ENCODE results near the gene PGA5.

The PGA5 gene

DNA sequence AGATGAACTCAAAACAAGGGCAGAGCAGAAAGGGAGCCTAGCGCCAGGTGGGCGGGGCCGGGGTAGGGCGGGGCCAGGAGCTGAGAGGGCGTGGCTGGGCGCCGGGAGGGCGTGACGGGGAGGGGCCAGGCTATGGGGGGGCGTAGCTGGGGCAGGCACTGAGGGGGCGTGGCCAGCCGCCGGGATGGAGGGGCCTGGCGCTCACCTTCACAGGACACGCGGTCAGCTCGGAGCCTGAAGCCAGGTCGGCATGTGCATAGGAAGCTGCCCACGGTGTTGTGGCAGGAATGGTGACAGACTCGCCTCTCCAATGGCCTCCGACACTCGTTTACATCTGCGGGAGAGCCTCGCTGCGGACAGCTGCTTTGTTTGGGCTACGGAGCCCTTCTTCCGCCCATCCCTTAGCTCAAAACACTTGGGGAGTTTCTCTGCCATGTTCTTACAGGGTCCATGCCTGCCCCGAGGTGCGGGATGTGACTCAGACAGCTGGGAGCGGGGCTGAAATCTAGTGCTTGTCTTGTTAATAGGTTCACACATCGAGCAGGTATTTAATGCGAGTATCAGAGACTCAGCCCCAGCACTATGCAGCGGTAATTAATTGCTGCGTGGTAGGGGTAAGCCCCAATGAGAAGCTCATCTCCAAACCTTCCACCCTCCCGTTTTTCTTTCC lies 40.7 kb downstream of the PGA5 start:
- TF ChIP-seq POLR2AphosphoS5 (IDR thresholded peaks at IDR 0.05; ENCODE audit: low read depth) (no peak), SPI1 (IDR thresholded peaks at IDR 0.05; ENCODE audit: borderline replicate concordance, low read depth) (no peak), GABPA (IDR thresholded peaks at IDR 0.05; ENCODE audit: low read depth) (no peak)
- TF ChIP-seq, protein P1, sequence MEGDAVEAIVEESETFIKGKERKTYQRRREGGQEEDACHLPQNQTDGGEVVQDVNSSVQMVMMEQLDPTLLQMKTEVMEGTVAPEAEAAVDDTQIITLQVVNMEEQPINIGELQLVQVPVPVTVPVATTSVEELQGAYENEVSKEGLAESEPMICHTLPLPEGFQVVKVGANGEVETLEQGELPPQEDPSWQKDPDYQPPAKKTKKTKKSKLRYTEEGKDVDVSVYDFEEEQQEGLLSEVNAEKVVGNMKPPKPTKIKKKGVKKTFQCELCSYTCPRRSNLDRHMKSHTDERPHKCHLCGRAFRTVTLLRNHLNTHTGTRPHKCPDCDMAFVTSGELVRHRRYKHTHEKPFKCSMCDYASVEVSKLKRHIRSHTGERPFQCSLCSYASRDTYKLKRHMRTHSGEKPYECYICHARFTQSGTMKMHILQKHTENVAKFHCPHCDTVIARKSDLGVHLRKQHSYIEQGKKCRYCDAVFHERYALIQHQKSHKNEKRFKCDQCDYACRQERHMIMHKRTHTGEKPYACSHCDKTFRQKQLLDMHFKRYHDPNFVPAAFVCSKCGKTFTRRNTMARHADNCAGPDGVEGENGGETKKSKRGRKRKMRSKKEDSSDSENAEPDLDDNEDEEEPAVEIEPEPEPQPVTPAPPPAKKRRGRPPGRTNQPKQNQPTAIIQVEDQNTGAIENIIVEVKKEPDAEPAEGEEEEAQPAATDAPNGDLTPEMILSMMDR (IDR thresholded peaks at IDR 0.05; ENCODE audit: insufficient read depth, low read length), result no peak
- TF ChIP-seq, protein P2, sequence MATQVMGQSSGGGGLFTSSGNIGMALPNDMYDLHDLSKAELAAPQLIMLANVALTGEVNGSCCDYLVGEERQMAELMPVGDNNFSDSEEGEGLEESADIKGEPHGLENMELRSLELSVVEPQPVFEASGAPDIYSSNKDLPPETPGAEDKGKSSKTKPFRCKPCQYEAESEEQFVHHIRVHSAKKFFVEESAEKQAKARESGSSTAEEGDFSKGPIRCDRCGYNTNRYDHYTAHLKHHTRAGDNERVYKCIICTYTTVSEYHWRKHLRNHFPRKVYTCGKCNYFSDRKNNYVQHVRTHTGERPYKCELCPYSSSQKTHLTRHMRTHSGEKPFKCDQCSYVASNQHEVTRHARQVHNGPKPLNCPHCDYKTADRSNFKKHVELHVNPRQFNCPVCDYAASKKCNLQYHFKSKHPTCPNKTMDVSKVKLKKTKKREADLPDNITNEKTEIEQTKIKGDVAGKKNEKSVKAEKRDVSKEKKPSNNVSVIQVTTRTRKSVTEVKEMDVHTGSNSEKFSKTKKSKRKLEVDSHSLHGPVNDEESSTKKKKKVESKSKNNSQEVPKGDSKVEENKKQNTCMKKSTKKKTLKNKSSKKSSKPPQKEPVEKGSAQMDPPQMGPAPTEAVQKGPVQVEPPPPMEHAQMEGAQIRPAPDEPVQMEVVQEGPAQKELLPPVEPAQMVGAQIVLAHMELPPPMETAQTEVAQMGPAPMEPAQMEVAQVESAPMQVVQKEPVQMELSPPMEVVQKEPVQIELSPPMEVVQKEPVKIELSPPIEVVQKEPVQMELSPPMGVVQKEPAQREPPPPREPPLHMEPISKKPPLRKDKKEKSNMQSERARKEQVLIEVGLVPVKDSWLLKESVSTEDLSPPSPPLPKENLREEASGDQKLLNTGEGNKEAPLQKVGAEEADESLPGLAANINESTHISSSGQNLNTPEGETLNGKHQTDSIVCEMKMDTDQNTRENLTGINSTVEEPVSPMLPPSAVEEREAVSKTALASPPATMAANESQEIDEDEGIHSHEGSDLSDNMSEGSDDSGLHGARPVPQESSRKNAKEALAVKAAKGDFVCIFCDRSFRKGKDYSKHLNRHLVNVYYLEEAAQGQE (IDR thresholded peaks at IDR 0.05; ENCODE audit: insufficient replicate concordance, low read depth), result no peak
- Histone ChIP-seq H3K27me3 (ENCODE audit: insufficient read depth, poor library complexity, severe bottlenecking) (no peaks in the 10 kb centered on the region), H3K4me3 (replicated peaks; ENCODE audit: insufficient read depth, low read length) (no peak overlapping the region), H3K27ac (replicated peaks) (no peak overlapping the region)
- no peak for DNase-seq (ENCODE audit: low read depth in 1 of 2, low spot score in 1 of 2)

DNA sequence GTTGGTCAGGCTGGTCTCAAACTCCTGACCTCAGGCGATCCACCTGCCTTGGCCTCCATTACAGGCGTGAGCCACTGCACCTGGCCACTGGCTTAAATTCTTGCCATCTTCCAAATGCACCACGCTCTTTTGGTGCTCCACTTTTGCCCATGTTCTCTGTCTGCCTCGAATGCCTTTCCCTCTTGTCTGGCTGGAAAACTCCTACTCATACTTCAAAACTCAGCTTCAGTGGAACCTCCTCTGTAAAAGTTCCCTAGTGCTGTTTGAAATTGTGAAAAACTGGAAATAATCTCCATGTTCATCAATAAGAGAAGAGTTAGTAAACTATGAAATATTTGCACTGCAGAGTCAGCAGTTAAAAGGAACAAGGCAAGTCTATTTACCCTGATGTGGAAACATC lies 42.6 kb downstream of the PGA5 start:
- DNase-seq (ENCODE audit: low read depth in 1 of 2, low spot score in 1 of 2), result no peak
- Histone ChIP-seq H3K27ac (replicated peaks) (no peak overlapping the region), H3K27me3 (ENCODE audit: insufficient read depth, poor library complexity, severe bottlenecking) (no peaks in the 10 kb centered on the region), H3K4me3 (replicated peaks; ENCODE audit: insufficient read depth, low read length) (no peak overlapping the region)
- TF ChIP-seq POLR2AphosphoS5 (IDR thresholded peaks at IDR 0.05; ENCODE audit: low read depth) (no peak), SPI1 (IDR thresholded peaks at IDR 0.05; ENCODE audit: borderline replicate concordance, low read depth) (no peak), GABPA (IDR thresholded peaks at IDR 0.05; ENCODE audit: low read depth) (no peak)
- TF ChIP-seq, protein P1 (IDR thresholded peaks at IDR 0.05; ENCODE audit: insufficient read depth, low read length), result no peak
- TF ChIP-seq, protein P2 (IDR thresholded peaks at IDR 0.05; ENCODE audit: insufficient replicate concordance, low read depth), result no peak

DNA sequence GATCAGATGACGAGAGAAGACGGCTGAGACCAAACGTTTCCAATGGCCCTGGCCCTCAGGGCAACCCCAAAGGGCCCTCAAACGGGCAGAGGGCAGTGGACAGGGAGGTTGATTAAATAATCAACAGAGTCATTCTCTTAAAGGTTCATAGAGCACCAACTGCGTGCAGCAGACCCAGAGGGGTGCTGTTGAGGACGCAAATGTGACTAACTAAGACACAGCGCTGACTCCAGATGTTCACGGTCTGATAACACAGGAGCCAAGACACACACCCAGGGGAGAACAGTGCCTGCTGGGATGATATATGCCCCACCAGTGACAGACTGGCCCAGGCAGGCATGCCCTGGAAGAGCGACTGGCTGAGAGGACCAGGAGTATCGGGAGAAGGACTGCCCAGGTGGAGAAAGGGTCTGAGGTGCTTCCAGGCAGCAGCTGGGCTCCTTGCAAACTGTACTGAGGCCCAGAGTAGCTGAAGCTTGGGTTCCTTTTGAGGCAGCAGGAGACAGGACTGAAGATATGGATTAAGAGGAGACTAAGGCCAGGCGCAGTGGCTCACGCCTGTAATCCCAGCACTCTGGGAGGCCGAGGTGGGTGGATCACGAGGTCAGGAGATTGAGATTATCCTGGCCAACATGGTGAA lies 46.5 kb downstream of the PGA5 start:
- Histone ChIP-seq H3K27me3 (ENCODE audit: insufficient read depth, poor library complexity, severe bottlenecking) (no peaks in the 10 kb centered on the region), H3K27ac (replicated peaks) (no peak overlapping the region), H3K4me3 (replicated peaks; ENCODE audit: insufficient read depth, low read length) (no peak overlapping the region)
- TF ChIP-seq, protein P1 (IDR thresholded peaks at IDR 0.05; ENCODE audit: insufficient read depth, low read length), result no peak
- TF ChIP-seq SPI1 (IDR thresholded peaks at IDR 0.05; ENCODE audit: borderline replicate concordance, low read depth), result no peak
- no peak for TF ChIP-seq GABPA (IDR thresholded peaks at IDR 0.05; ENCODE audit: low read depth)
- TF ChIP-seq, protein P2 (IDR thresholded peaks at IDR 0.05; ENCODE audit: insufficient replicate concordance, low read depth), result no peak
- TF ChIP-seq POLR2AphosphoS5 (IDR thresholded peaks at IDR 0.05; ENCODE audit: low read depth), result no peak
- DNase-seq (ENCODE audit: low read depth in 1 of 2, low spot score in 1 of 2), result no peak
